ENCODE data around the gene PNPLA7.

PNPLA7 gene

GRCh38 chr9:137446851-137447471 is 103.2 kb downstream of the PNPLA7 start:
- DNase-seq = no peak

- DNase-seq = no peak
Observed at GRCh38 chr9:137445930-137446431, 104.2 kb downstream of the PNPLA7 start.

GRCh38 chr9:137445275-137445807 is 104.9 kb downstream of the PNPLA7 start:
- DNase-seq = peak; percentile 57

GRCh38 chr9:137444106-137444790 is 106.0 kb downstream of the PNPLA7 start:
- DNase-seq = no peak

- DNase-seq = no peak
Observed at GRCh38 chr9:137441935-137442321, 108.3 kb downstream of the PNPLA7 start.

GRCh38 chr9:137441289-137441934 is 108.8 kb downstream of the PNPLA7 start, which contains the start of gene ENTPD8:
Gene ENTPD8 (minus strand): TSS chr9:137441357. CDS start chr9:137438285, 3,072 bp downstream.
- DNase-seq = no peak

GRCh38 chr9:137439158-137439714 is 111.0 kb downstream of the PNPLA7 start:
- no peak for DNase-seq

GRCh38 chr9:137438591-137439157 is 111.5 kb downstream of the PNPLA7 start:
- no peak for DNase-seq

GRCh38 chr9:137437691-137438590 is 112.3 kb downstream of the PNPLA7 start:
- DNase-seq = no peak

GRCh38 chr9:137436761-137437600 is 113.2 kb downstream of the PNPLA7 start:
- DNase-seq = no peak

GRCh38 chr9:137435980-137436760 is 114.0 kb downstream of the PNPLA7 start:
- DNase-seq = peak; percentile 94

- no peak for DNase-seq
Observed at GRCh38 chr9:137435381-137435891, 114.8 kb downstream of the PNPLA7 start.

GRCh38 chr9:137434498-137435380 is 115.5 kb downstream of the PNPLA7 start:
- DNase-seq = no peak

- no peak for DNase-seq
Observed at GRCh38 chr9:137433916-137434431, 116.2 kb downstream of the PNPLA7 start.

GRCh38 chr9:137433349-137433915 is 116.8 kb downstream of the PNPLA7 start:
- DNase-seq = no peak

- DNase-seq = no peak
Observed at GRCh38 chr9:137432687-137433348, 117.4 kb downstream of the PNPLA7 start.

GRCh38 chr9:137431416-137431931 is 118.7 kb downstream of the PNPLA7 start:
- no peak for DNase-seq
